Right lobe of liver (tissue), 6 donors: ENCODE results near the gene MYCBP2. TPM values are rescaled to one million over a fixed set of nuclear protein-coding genes. Genes with fewer than 3 reads are reported as not detected.

Source experiments
- ATAC-seq, 4 donors: fragments of 200-7000 bp; cut with Tn5 transposase; one replicate each; pipeline ENCODE4 v1.9.1; 2020; ENCODE audit warnings: mild to moderate bottlenecking in 4 of 4, moderate library complexity in 4 of 4
- DNase-seq, 3 donors: peaks; one replicate each; pipeline ENCODE4 v3.0.0-alpha.2; 2020
- H3K27ac ChIP-seq, 3 donors: fragments of 200-600 bp; one replicate each; pipeline ENCODE4 v1.8.0; 2022
- H3K27me3 ChIP-seq, 2 donors: fragments of 200-600 bp; one replicate each; pipeline ENCODE4 v1.8.0; 2022
- H3K36me3 ChIP-seq, 4 donors: fragments of 200-600 bp; sonication (generic) in 1 of 4; one replicate each; pipeline versions ENCODE4 v1.5.1 to v1.8.0; 2017 to 2022; ENCODE audit warnings: control low read depth in 1 of 4
- H3K4me1 ChIP-seq, 4 donors: fragments of 200-600 bp; sonication (generic) in 1 of 4; one replicate each; pipeline versions ENCODE4 v1.5.1 to v1.8.0; 2017 to 2022; ENCODE audit warnings: control low read depth in 1 of 4
- H3K4me3 ChIP-seq, 3 donors: fragments of 200-600 bp; one replicate each; pipeline ENCODE4 v1.8.0; 2022
- H3K9me3 ChIP-seq, 4 donors: fragments of 200-600 bp; sonication (generic) in 1 of 4; one replicate each; pipeline versions ENCODE4 v1.5.1 to v1.8.0; 2017 to 2022; ENCODE audit warnings: control low read depth in 1 of 4
- POLR2A ChIP-seq: fragments of 450-650 bp; IDR thresholded peaks from one replicate; pipeline ENCODE4 v1.6.1; 2017; ENCODE audit warnings: antibody characterized with exemption, mild to moderate bottlenecking
- WGBS: methylation state at CpG from one replicate; pipeline ENCODE4 v1.1.6; 2018; ENCODE audit warnings: low coverage, low lambda C conversion rate; ENCODE audit not compliant: insufficient coverage; ENCODE audit errors: missing lambda C conversion rate; 5-methylcytosine and 5-hydroxymethylcytosine counted together
- intact Hi-C, 2 donors: fragments of 100-400 bp; cut with DNase I; formaldehyde crosslinking; loops; one replicate each; pipeline versions ENCODE4 v1.11.2 to v1.14.1; 2022
- total RNA-seq, 6 experiments: library from RNA; depleted of rRNA in 2 of 6; stranded (reverse); fragments of >200 nt in 2 of 6; fragmentation: NEBNext Ultra II Directional in 3 of 6; extraction: Animal tissue kit (Norgen Biotek cat#: 25700) in 3 of 6; gene quantifications; one replicate each; pipeline versions ENCODE4 v1.1.0 to v1.2.4, GENCODE V29; 2016 to 2023
- TF ChIP-seq, protein P1 (sequence below), 4 donors: fragments of 200-600 bp in 3 of 4; fragments of 450-650 bp in 1 of 4; IDR thresholded peaks; one replicate each; pipeline versions ENCODE4 v1.5.1 to v1.8.0; 2016 to 2022; ENCODE audit warnings: antibody characterized with exemption in 4 of 4, mild to moderate bottlenecking in 2 of 4
- donor health status: DM: no; HTN: yes; CAD: no.
- donor health status: DM: no; HTN: no; CAD: no.
- donor health status: DM: no; HTN: no; CAD: no.
- donor health status: DM: no; HTN: yes; CAD: no.
- donor health status: DM: no; HTN: yes; CAD: no.

The MYCBP2 gene
- total RNA-seq, 6 experiments from 2014 or later, result 27.8 to 50.1 (median 43.2) TPM

DNA sequence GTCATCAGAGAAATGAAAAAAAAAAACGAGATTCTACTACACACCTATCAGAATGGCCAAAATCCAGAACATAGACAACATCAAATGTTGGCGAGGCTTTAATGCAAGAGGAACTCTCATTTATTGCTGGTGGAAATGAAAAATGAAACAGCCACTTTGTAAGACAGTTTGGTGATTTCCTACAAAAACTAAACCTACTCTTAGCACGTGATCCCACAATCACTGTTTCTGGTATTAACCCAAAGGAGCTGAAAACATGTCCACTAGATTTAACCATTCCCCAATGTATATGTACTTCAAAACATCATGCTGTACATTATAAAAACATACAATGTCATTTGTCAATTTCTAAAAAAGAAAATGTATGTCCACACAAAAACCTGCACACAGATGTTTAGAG lies 13.0 kb downstream of the MYCBP2 start:
- TF ChIP-seq POLR2A, result no peak
- TF ChIP-seq, protein P1, sequence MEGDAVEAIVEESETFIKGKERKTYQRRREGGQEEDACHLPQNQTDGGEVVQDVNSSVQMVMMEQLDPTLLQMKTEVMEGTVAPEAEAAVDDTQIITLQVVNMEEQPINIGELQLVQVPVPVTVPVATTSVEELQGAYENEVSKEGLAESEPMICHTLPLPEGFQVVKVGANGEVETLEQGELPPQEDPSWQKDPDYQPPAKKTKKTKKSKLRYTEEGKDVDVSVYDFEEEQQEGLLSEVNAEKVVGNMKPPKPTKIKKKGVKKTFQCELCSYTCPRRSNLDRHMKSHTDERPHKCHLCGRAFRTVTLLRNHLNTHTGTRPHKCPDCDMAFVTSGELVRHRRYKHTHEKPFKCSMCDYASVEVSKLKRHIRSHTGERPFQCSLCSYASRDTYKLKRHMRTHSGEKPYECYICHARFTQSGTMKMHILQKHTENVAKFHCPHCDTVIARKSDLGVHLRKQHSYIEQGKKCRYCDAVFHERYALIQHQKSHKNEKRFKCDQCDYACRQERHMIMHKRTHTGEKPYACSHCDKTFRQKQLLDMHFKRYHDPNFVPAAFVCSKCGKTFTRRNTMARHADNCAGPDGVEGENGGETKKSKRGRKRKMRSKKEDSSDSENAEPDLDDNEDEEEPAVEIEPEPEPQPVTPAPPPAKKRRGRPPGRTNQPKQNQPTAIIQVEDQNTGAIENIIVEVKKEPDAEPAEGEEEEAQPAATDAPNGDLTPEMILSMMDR (IDR thresholded peaks at IDR 0.05), result no peak
- no peaks in the 10 kb centered on the region for H3K9me3 ChIP-seq
- H3K4me3 ChIP-seq, result no peak overlapping the region
- DNase-seq, result no peak
- ATAC-seq, result no peak
- H3K27ac ChIP-seq, result no peak overlapping the region
- WGBS, result 66% methylated on average over 3 of the region's 3 CpGs
- intact Hi-C loops, result no loop called here
- no peaks in the 10 kb centered on the region for H3K36me3 ChIP-seq
- no peaks in the 10 kb centered on the region for H3K27me3 ChIP-seq
- peaks cover 0 to 16% (median 8%) of the 10 kb centered on the region in 4 donors for H3K4me1 ChIP-seq

DNA sequence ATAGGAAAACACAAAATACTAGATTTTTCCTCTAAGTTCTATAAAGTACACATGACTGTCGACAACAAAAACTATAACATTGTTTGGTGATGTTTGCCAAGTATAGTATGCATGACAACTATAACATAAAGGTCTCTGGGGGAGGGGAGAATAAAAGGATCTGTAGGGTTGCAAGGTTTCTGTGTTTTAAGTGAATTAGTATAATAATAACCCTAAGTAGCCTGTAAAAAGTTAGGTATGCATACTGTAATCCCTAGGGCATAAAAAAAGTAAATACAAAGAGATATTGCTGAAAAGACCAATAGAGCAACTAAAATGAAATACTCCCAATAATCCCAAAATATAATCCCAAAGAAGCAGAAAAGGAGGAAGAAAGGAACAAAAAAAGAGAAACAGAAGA lies 14.6 kb downstream of the MYCBP2 start:
- 42% methylated on average over 1 of the region's 1 CpG for WGBS
- Histone ChIP-seq H3K27me3 (no peaks in the 10 kb centered on the region), H3K36me3 (no peaks in the 10 kb centered on the region), H3K9me3 (no peaks in the 10 kb centered on the region), H3K27ac (no peak overlapping the region), H3K4me1 (peaks cover 0 to 20% (median 8%) of the 10 kb centered on the region in 4 donors), H3K4me3 (no peak overlapping the region)
- intact Hi-C loops, result no loop called here
- ATAC-seq (no peak), DNase-seq (no peak)
- TF ChIP-seq, protein P1 (IDR thresholded peaks at IDR 0.05), result no peak
- TF ChIP-seq POLR2A, result no peak

DNA sequence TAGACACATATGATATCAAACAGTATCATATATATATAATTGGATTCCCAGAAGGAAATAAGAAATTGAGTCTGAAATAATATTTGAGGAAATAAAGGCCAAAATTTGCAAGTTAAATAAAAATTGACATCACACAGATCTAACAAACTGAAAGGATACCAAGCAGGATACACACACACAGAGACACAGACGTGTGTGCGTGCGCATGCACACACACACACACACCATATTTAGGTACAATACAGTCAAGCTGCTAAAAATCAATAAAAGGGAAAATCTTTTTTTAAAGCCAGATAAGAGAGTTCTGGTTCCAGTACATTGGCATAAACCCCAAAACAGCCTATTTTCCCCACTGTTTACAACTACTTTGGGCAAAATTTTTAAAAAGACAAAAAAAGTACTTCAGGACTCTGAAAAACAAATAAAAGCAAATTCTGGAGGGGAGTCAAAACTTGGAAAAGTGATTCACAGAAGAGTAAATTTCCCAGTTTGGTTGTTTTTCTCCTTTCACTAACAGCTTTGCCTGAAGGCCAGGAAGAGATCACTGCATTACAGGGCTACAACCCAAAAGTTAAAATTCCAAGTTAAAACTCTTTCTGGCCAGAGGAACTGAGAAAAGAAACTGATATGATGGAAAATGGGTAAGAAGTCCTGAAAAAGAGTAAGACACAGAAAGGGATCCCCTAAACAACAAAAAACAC lies 16.2 kb downstream of the MYCBP2 start:
- Histone ChIP-seq H3K27ac (peak overlapping the region in 2 of 3 donors; percentile 23 to 29), H3K4me1 (peaks cover 0 to 34% (median 11%) of the 10 kb centered on the region in 4 donors), H3K36me3 (no peaks in the 10 kb centered on the region), H3K9me3 (no peaks in the 10 kb centered on the region), H3K4me3 (no peak overlapping the region), H3K27me3 (no peaks in the 10 kb centered on the region)
- DNase-seq, result peak in 1 of 3 donors; percentile 33
- TF ChIP-seq, protein P1 (IDR thresholded peaks at IDR 0.05), result no peak
- no peak for TF ChIP-seq POLR2A
- 27% methylated on average over 3 of the region's 3 CpGs for WGBS
- intact Hi-C loops, result no loop called here
- ATAC-seq, result peak; percentile 46 to 91 (median 64)

DNA sequence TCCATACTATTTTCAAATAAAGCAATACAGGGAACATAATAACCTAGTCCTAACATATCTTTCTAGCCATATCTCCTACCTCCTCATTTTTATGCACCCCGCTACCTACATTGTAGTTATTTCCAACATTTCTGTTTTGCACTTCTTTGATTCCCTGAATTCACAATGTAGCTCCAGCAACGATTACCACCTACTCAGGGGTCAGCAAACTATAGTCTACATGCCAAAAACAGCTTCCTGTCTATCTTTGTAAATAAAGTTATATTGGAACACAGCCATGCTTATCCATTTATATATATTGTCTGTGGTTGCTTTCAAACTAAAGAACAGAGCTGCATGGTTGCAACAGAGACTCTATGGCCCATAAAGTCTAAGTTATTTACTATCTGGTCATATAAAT lies 16.7 kb downstream of the MYCBP2 start:
- no peaks in the 10 kb centered on the region for H3K27me3 ChIP-seq
- TF ChIP-seq, protein P1 (IDR thresholded peaks at IDR 0.05), result no peak
- TF ChIP-seq POLR2A, result no peak
- WGBS, result 45% methylated on average over 2 of the region's 2 CpGs
- H3K4me1 ChIP-seq, result peaks cover 0 to 34% (median 9%) of the 10 kb centered on the region in 4 donors
- intact Hi-C loops, result no loop called here
- DNase-seq (no peak), ATAC-seq (peak in 1 of 4 donors; percentile 15)
- H3K4me3 ChIP-seq, result no peak overlapping the region
- no peaks in the 10 kb centered on the region for H3K36me3 ChIP-seq
- H3K9me3 ChIP-seq, result no peaks in the 10 kb centered on the region
- H3K27ac ChIP-seq, result no peak overlapping the region
